ENCODE results near the gene GRIP1.
"Not testable (repeated sequence)": the region's sequence is repeated elsewhere in the genome, so short reads cannot be mapped to it uniquely, and the experiment has no call there.

Gene GRIP1

DNA sequence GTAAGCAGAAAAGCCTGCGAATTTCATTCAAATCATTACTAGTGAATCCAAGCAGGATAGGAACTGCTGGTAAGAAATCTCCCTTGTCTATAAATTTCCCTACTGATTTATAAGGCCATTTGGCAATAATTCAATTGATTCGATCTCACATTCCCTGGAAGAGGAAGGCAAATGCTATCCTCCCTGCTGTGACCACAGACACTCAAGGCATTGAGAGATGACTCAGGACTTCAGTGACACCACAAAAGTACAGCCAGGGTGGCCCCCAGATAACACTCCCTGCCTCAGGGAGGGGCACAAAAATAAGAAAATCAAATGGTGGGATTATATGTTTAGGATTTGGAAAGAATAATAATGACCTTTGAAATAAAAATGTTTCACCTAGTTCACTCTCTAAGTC, 162.7 kb downstream of the GRIP1 start:
- no peak for DNase-seq

DNA sequence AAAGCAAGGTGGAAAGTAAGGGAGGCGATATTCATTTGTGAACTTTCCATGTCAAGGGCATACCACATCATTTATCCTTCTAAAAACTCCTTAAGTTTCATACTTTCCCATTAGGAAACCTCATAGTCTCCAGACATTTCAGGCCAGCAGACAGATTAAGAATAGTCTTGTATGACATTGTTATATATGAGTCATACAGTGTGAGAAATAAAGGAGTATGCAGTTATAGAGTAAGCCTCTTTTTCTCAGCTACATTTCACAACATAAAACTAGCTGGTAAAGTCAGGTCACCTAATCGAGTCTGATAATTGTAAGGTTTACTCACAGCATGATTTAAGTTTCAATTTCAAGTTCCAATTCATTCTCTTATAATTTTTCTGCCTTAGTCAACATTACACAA, 164.3 kb downstream of the GRIP1 start:
- DNase-seq = no peak

DNA sequence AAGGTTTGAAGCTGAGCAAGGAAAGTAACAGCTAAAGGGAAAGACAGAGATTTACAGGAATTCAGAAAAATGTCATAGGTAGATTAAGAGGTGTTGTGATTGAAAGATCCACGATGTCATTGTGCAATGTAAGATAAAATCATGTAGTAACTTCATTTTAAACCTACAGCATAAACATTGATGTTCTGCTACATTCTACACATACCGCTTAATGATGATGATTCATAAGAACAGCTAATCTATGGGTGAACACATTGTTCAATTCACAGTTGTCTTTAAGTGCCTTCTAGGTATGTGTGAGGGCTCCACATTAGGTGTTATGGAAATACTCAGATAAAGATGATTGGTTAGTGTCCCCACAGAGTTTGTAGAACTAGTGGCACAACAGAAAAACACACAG, 170.9 kb downstream of the GRIP1 start:
- no peak for DNase-seq

DNA sequence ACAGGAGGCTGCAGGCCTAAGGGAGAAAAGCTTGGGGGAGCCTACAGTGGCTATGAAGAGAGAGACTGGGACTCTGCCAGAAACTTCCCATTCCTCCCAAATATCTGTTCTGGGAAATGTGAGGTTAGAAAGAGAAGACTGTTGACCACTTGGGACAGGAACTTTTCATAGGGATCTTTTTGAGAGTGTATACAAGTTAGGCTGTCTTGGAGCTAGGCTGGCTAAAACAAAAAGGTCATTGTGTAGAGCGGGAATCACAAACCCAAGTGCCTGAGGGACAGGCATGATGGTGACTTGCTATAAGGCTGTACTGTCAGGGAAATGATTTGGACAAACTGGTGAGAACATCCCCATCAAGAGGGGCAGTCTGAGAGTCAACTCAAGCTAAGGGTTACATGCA, 175.1 kb downstream of the GRIP1 start:
- peak in 3 of 14 donors; percentile 2 to 23 (median 8) for DNase-seq

DNA sequence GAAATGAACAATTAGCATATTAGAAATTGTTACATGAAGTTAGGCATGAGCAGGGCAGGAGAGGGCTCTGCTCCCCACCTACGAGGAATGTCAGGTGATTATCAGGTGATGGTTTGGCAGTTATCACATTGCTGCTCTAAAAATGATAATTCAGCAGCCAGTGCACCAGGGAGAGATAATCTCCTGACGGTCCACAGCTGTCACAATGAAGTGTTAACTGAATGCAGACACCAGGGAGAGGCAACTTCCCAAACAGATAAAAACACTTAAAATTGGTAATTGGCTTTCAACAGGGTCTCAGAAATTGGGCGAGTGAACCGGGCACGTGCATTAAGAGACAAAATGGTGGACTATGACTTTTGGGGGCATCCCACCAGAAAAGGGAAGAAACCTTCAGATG, 176.0 kb downstream of the GRIP1 start:
- DNase-seq = no peak

DNA sequence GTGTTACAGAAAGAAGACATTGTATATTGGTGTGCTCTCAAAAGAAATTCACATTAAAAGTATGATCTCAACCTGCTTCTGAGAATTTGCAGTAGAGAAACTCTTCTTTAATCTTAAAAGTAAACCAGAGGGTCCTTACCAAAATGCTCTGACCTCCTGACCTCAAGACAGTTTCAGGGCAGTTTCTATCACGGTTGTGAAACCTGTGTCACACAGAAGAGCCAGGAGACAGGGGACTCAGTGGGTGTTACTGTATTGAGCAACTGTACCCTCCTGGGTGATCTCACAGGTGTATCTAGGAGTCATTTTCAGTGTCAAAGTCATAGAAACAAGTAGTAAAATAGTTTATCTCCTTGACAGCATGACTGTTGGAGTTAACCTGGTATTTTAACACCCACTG, 178.0 kb downstream of the GRIP1 start:
- DNase-seq = no peak

DNA sequence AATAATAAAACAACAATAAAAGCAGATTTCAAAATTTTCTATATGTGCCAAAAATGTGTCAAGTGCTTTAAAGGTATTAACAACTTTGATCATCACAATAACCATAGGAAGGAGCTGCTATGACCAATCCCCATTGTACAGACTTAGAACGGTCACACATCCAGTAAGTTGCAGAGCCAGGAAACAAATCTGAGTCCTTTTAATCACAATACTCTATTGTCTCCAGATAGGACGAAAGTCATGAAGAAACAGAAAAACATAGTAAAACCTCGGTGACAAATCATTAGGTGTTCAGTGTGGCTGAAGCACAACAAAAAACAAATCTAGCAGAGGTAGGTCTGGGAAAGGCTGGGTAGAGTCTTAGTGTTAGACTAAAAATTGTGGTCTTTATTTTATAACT, 178.8 kb downstream of the GRIP1 start:
- no peak for DNase-seq

DNA sequence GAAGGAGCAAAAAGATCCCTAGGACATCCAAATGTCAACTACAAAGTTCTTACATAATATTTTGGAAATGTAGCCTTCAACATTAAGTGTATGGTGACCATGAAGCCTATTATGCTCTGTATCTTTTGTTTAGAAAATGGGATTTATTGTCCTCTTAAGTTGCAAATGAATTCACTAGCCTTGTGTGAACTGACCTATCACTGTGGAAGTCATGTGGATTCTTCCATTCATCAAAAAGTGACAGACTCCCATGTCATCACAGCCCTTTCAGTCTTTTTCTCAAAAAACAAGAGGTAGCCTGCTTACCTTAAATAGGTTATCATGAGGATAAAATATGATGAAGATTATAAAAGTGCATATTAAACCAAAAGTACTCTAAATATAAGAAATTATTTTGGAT, 179.9 kb downstream of the GRIP1 start:
- DNase-seq = no peak

DNA sequence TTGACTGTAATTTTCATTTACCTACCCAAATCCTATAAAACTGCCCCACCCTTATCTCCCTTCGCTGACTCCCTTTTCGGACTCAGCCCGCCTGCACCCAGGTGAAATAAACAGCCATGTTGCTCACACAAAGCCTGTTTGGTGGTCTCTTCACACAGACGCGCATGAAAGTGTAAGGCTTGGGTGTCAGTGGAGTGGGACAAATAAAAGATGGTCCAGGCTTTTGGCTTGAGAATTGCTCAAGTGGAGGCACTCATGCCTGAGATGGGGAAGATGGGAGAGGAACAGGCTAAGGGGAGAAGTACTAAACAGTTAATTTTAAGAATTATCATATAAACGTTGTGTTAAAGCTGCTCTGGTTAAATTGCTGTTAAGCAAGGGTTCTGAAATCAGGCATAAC, 180.8 kb downstream of the GRIP1 start:
- not testable (repeated sequence) for DNase-seq

DNA sequence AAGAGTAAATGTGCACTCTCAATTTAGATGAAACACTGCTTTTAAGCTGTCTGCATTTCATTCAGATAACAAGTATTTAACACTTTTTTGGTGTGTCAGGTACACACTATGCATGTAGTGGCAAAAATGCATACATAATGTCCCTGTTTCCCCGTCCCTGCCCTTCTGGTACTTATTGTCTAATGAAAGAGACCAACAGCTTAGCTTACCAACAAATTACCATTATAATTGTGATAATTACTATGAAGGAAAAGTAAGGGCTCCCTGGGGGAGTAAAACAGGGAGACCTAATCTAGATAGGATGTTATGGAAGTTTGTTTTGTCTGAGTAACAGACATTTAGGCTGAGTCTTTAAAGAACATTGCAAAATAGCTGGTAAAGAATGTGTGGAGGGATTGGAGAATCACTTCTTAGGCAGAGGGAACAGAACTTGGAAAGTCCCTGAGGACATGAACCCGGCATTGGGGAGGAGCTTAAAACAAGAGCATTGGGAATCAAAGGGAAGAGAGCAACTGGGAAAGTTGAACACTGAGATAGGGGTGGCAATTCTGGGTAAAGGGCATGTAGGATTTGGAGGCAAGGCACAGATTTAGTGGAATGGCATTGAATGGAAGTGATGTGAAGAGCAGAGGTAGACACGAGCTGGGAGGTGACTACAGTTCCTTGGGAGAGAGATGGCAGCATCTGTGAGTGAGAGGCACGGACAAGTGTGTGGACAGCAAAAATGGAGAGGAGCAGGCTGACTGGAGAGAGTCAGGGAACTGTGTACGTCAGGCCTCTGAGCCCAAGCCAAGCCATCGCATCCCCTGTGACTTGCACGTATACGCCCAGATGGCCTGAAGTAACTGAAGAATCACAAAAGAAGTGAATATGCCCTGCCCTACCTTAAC, 181.6 kb downstream of the GRIP1 start:
- no peak for DNase-seq

DNA sequence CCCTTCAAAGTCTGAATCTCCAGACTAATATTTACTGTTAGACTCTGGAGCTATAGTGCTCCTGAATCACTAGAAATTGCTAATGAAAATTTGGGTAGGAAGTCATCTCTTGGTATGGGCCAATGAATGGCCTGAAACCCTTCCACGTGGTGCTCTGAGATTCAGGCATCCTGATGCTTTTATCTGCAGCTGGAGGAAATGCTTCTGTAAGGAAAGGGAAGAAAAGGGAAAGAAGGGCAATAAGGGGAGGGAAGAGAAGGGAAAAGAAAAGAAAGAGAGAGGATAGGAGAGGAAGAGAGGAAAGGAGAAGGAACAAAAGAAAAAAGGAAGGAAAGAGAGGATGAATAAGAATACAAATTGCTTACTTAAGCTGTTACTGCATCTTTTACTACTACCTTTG, 182.3 kb downstream of the GRIP1 start:
- no peak for DNase-seq

DNA sequence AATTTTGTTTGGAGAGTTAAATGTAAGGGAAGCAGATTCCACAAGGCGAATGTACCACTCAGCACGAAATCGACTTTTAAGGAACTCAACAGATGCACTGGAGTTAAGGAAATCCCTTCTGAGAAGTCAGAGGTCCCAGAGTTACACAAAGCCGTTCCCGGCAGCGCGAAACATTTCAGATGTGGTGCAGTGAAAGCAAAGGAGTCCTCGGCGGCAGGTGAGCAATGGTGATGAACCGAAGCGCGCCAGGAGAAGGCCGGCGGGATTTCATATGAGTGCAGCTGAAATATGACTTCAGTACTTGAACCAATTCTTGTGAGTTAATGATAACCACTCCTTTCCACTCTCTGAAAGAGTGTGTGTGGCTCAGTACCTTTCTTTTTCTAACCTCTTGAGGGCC, 183.2 kb downstream of the GRIP1 start:
- no peak for DNase-seq

DNA sequence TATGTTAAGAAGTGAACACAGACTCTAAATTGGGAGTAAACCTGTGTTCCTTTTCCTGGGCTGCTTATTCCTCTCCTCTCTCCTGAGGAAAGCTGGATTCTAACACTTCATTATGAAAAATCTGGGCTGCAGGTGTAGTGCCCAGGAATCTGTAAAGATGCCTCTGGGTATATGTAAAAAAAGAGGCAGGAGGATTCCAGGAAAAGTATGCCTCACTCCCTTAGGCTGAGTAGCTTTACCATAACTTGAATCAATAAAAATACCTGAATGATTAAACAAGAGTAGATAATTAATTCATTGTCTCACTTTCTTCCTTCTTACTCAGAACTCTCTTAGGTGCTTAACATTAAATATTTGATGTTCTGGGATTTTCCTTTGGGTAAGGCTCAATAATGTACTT, 185.1 kb downstream of the GRIP1 start:
- no peak for DNase-seq

DNA sequence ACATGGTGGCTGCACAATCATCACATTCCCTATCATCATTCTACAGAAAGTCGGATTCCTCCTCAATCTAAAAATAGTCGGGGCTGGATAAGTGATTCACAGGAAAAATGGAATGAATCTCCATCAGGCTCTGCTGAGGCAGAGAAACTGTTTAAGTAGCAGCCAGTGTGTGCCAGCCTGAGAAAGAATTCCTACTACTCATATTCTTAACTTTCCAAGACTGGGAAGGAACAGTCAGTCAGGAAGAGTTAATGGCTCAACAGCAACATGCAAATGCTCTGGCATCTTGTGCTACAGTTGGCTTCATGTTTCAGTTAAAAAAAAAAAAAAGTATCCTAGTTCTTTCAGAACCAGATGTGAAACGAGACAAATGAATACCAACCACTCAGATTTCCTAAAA, 187.0 kb downstream of the GRIP1 start:
- DNase-seq = no peak

DNA sequence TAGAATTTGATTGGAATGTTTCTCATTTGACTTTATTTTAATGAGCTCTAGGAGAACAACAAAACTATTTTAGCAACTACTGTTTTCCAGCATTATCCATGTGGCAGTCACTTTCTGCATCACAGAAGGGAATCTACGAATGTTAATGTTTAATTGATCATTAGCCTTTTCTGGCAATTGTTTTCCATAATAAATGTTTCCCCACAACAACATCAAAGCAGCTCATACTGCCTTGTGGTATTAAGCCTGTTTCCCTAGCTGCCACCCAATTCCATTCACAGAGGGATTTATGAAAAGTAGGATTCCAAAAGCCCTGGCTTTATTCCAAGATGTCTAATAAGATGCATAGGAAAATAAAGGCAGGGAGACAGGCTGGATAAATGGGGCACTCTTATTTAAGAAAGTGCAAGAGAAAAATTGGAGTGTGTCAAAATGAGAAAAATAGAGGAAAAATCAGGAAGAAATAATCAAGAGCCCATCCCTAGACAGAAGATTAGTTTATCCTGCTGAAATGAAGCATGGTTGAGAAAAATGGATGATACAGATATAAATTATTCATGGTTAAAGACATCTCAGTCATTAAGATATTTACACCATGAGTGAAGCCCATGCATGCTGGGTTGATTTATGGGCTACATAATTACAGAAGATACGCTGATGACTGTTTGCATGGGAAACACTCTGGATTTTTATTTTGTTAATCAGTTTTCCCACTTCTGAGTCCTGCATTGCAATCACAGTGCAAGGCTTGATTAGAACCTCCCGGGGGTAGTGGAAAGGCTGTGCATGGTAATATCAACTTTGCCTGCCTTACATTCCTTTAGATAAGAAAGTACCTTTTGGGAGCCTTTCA, 196.3 kb downstream of the GRIP1 start:
- DNase-seq = no peak

DNA sequence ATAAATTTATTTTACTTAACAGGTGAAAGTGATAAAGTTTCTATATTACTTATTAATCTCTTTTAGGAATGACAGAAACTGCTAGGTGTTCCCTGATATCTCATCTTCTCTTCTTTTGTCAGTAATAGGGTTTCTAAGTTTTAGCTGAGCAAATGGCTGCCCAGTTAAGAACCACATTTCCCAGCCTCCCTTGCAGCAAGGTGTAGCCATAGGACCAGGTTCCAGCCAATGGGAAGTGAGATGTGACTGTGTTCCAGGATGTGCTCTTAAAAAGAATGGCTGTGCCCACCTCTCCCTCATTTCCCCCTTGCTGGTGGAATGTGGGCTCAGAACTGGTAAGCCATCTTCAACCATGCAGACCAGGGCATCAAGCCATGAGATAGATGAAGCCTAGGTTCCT, 210.9 kb downstream of the GRIP1 start:
- no peak for DNase-seq

DNA sequence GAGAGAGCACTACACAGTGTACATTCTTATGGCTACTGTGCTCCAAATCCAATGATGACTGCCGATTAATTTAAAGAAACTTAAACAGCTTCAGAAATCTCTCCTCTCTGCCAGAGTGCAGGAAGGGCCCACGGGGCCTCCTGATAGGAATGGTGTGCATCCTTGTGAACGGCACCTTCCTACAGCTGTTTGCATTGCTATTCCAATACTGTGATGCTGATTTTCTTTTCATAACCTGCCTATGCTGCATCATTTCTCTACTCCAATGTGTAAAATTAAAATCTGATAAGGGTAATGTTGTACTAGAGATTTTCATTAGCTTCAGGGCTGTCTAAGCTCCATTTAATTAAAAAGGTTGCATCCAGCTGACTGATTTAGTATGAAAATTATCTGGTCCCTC, 217.5 kb downstream of the GRIP1 start:
- no peak for DNase-seq

DNA sequence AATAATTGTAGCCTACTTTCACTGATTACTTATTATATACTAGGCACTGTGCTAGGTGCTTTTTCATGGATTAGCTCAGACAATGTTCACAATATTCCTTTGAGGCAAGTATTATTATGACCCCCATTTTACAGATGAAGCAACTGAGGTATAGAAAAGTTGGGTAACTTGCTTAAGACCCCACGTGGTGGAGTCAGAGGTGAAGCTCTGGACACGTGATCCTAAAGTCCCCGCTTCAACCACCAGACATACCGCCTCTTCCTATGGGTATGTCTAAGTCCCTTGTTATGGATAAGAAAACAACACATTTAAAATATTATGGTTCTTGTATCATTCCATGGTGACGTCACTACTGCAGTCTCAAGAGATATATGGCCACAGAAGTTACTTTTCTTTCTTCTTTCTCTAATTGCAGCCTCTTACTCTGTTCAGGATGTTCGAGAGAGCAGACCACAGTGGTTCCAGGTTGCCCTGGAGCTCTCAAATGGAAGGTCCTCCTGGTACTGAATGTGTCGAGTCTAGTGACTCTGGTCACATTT, 218.9 kb downstream of the GRIP1 start:
- DNase-seq = no peak

DNA sequence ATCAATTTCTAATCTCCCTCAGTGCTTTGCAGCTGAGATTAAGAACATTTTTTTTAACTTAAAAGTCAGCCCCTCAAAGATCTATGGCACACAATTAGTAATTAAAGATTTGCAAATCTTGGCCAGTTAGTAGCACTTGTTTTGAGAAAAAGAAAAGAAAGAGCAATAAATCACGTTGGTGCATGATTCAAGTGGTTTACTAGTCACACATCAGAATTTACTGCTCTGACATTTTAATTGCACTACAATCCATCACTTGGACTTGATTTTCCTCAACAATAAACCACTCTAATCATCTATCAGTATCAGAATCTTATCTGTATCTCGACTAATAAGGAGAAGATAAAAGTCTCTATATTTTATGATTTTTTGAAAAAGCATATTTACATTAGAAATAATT, 222.3 kb downstream of the GRIP1 start:
- no peak for DNase-seq

DNA sequence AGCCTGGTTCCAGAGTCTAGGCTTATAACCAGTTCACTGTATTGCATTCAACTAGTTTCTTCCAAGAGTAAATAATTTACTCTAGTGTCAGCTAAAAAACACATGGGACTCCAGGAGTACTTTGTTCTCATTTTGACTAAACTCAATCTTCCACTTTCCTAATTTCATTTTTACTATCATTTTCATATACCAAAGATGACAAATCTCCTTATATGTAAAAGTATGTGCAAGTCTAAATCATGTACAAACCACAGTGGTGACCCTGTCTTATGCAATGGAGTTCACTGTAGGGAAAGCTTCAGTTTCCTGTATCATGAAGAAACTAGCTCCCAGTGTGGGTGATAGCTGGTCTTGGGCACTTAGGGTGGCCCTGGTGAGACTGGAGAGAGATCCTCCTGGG, 225.0 kb downstream of the GRIP1 start:
- DNase-seq = no peak

DNA sequence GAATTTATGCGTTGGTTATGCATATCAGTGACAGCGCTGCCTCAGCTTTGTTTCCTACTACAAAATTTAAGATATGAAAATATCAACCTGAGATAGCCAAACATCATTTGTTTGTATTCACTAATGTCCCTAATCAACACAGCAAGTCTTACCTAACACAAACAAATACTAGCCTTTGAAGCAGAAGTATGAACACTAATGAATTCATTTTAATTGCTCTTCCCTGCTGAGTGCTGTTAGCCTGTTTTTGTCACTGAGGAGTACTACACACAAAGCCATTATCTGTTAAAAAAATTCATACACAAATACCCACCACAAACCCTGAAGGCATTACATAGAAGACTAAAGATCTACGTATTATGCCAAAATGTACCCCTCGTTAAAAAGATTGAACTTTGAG, 225.8 kb downstream of the GRIP1 start:
- DNase-seq = no peak

DNA sequence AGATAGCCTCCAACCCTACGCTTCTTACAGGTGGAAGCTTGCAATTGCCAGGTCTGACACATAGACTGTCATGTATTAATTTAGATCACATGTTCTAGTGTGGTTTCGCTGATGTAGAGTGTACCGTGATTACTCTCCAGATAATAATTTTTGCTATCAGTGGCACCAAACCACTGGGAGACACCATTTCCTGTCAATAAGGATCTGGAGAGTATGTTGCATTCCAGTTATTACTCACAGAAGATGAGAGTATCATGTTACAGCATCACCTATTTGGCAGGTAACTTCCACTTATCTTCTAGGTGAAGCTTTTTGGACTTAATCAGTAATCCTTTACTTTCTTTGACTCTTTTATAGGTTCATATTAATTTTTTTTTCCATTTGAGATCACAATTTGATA, 229.3 kb downstream of the GRIP1 start:
- DNase-seq = no peak

DNA sequence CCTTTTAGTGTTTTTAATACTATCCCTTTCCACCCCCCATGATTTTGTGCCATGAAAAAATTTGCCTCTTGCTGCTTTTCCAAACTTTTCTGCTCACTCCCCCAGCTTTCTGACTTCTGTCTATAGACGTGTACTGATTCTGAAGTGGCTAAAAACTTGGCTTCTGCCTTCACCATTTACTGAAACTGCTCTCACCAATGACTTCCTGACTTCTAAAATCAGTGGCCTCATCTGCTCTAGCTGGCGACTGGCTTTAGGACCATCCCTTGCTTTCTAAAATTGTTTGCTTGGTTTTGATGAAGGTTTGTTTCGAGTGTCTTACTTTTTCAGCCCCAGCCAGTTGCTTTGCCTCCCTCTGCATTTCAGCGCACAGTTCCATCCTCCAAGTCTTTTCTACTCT, 231.2 kb downstream of the GRIP1 start:
- no peak for DNase-seq

DNA sequence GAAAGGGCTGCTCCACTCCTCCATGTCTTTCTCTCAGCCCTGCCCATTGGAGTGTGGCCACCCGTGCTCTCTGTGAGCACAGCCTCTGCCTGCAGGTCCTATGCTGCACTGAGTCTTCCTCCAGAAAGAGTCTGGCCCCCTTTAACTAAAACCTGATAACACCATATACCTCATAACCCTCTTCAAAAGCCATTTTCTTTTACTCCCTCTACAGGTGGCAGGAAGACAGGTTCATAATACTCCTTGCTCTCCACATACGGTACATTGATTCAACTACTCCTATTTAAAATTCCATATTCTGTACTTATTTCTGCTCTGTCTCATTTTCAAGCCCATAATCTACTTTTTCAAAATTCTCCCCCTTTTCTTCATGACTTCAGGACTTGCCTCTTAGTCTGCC, 232.6 kb downstream of the GRIP1 start:
- DNase-seq = no peak
